GM18868 (cell line): Measurements from ENCODE around the gene SLC28A2.

Experiments
- ATAC-seq: cut with Tn5 transposase; IDR thresholded peaks from one replicate; pipeline ENCODE4 v1.9.1; 2021; ENCODE audit warnings: mild to moderate bottlenecking, moderate library complexity; ENCODE audit not compliant: unreplicated experiment

The SLC28A2 gene

GRCh38 chr15:45320581-45321205, 68.7 kb downstream of the SLC28A2 start:
- ATAC-seq, result no peak

GRCh38 chr15:45326280-45326679, 74.2 kb downstream of the SLC28A2 start:
- ATAC-seq, result no peak

- no peak for ATAC-seq
Measured at GRCh38 chr15:45326741-45327140, 74.7 kb downstream of the SLC28A2 start.
